Naive thymus-derived CD8-positive, alpha-beta T cell (primary cell): ENCODE results near the gene OTOGL. TPM values are rescaled to one million over a fixed set of nuclear protein-coding genes. Genes with fewer than 3 reads are reported as not detected.
"Not testable (repeated sequence)": the region's sequence is repeated elsewhere in the genome, so short reads cannot be mapped to it uniquely, and the experiment has no call there.

Experiments
- ATAC-seq, 2 donors: fragments of 150-1000 bp; cut with Tn5 transposase in 1 of 2; sonication (Bioruptor Pico), chemical (Tn5 transposase) in 1 of 2; 1 replicate in 1 of 2; 2 replicates in 1 of 2; pipeline ENCODE4 v1.10.0; 2021; ENCODE audit warnings: mild to moderate bottlenecking in 2 of 2, moderate library complexity in 2 of 2
- POLR2A ChIA-PET: fragments of 350-600 bp; sonication (Branson Sonifier 250); formaldehyde crosslinking; loops from one replicate; lab custom pipeline; 2021; ENCODE audit warnings: antibody characterized with exemption; lab: Charles Lee
- DNase-seq, 10 donors: peaks; one replicate each; pipeline versions ENCODE4 v3.0.0 to v3.0.0-alpha.2; 2020 to 2022
- H3K27ac Mint-ChIP-seq, 10 donors: one replicate each; pipeline ENCODE4 v1.8.0; 2020 to 2022; ENCODE audit warnings: mild to moderate bottlenecking in 10 of 10, mixed read lengths in 10 of 10, moderate library complexity in 4 of 10, inconsistent platforms in 1 of 10
- H3K27me3 Mint-ChIP-seq, 5 donors: one replicate each; pipeline ENCODE4 v1.8.0; 2021 to 2022; ENCODE audit warnings: mixed read lengths in 5 of 5
- H3K36me3 Mint-ChIP-seq, 3 donors: one replicate each; pipeline ENCODE4 v1.8.0; 2020 to 2022; ENCODE audit warnings: mixed read lengths in 3 of 3, mild to moderate bottlenecking in 2 of 3, inconsistent platforms in 1 of 3
- H3K4me1 Mint-ChIP-seq, 4 donors: one replicate each; pipeline ENCODE4 v1.8.0; 2021 to 2022; ENCODE audit warnings: mixed read lengths in 4 of 4
- H3K4me3 Mint-ChIP-seq, 10 donors: one replicate each; pipeline ENCODE4 v1.8.0; 2020 to 2022; ENCODE audit warnings: mild to moderate bottlenecking in 10 of 10, mixed read lengths in 10 of 10, moderate library complexity in 6 of 10, inconsistent platforms in 1 of 10
- H3K9me3 Mint-ChIP-seq, 9 donors: one replicate each; pipeline ENCODE4 v1.8.0; 2020 to 2022; ENCODE audit warnings: mixed read lengths in 9 of 9, mild to moderate bottlenecking in 3 of 9, inconsistent platforms in 1 of 9, moderate library complexity in 1 of 9
- polyA plus RNA-seq, 3 donors: library from polyadenylated mRNA; unstranded; fragments of 300-500 nt; fragmentation: Illumina TruSeq; gene quantifications; one replicate each; pipeline ENCODE4 v1.2.3, GENCODE V29; 2021
- total RNA-seq, 8 experiments: library from RNA in 2 of 8; stranded (reverse) in 2 of 8; gene quantifications; one replicate each; pipeline ENCODE4 v1.2.3 and lab custom pipeline; 2021 to 2026

Gene OTOGL
- total and polyA plus RNA-seq, 5 experiments from 2014 or later: not detected

DNA sequence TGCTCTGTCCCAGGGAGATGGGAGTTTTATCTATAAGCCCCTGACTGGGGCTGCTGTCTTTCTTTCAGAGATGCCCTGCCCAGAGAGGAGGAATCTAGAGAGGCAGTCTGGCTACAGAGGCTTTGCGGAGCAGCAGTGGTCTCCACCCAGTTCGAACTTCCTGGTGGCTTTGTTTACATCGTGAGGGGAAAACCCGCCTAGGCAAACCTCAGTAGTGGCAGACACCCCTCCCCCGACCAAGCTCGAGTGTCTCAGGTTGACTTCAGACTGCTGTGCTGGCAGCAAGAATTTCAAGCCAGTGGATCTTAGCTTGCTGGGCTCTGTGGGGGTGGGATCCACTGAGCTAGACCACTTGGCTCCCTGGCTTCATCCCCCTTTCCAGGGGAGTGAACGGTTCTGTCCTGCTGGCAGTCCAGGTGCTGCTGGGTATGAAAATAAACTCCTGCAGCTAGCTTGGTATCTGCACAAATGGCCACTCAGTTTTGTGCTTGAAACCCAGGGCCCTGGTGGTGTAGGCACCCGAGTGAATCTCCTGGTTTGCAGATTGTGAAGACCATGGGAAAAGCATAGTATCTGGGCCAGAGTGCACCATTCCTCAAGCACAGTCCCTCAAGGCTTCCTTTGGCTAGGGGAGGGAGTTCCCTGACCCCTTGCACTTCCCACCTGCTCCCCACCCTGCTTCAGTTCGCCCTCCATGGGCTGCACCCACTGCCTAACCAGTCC, 15.3 kb upstream of the OTOGL start:
- H3K4me1 Mint-ChIP-seq: peaks cover 10 to 25% (median 22%) of the 10 kb centered on the region in 4 donors
- POLR2A ChIA-PET: interaction anchor here (0.6 to 1.4 kb wide), 2 partner anchors 29 to 150 kb away, joined by 3 to 5 read pairs; partner anchors contain the start of gene PPP1R12A
- ATAC-seq (peak; percentile 99 to 100), DNase-seq (peak; percentile 10 to 81 (median 48))
- peaks cover 0 to 65% (median 31%) of the 10 kb centered on the region in 9 donors for H3K9me3 Mint-ChIP-seq
- not testable (repeated sequence) for H3K27me3 Mint-ChIP-seq
- peak overlapping the region; percentile 22 to 68 (median 62) for H3K4me3 Mint-ChIP-seq
- peaks cover 0 to 45% (median 23%) of the 10 kb centered on the region in 3 donors for H3K36me3 Mint-ChIP-seq
- H3K27ac Mint-ChIP-seq: peak overlapping the region; percentile 61 to 89 (median 84)

DNA sequence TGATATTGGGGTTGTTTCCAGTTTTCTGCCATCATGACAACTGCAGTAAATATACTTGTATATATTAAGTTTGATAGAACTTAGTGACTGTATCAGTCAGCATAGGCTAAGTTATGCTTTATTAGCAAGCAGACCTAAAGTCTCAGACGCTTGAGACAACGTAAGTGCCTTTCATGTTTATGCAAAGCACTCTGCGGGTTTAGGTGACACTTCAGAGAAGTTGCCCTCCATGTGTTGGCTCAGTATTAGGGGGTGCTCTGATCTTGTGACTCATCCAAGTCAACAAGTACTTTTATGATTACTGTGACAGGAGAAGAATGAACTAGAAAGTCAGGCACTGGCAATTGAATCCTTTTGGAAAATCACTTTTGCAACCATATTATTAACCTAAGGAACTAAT, 13.3 kb upstream of the OTOGL start:
- Mint-ChIP-seq H3K9me3 (peaks cover 0 to 52% (median 28%) of the 10 kb centered on the region in 9 donors), H3K27ac (no peak overlapping the region), H3K4me1 (peaks cover 10 to 25% (median 22%) of the 10 kb centered on the region in 4 donors), H3K4me3 (no peak overlapping the region), H3K27me3 (no peaks in the 10 kb centered on the region), H3K36me3 (peaks cover 0 to 35% (median 15%) of the 10 kb centered on the region in 3 donors)
- no peak for DNase-seq
- ATAC-seq: no peak
- POLR2A ChIA-PET: no interaction called here

- Mint-ChIP-seq H3K4me3 (no peak overlapping the region), H3K4me1 (peaks cover 10 to 22% (median 20%) of the 10 kb centered on the region in 4 donors), H3K36me3 (peaks cover 0 to 27% (median 3%) of the 10 kb centered on the region in 3 donors), H3K27me3 (no peaks in the 10 kb centered on the region), H3K9me3 (peaks cover 0 to 42% (median 18%) of the 10 kb centered on the region in 9 donors), H3K27ac (no peak overlapping the region)
- POLR2A ChIA-PET: no interaction called here
- no peak for DNase-seq
- no peak for ATAC-seq
These were observed 11.7 kb upstream of the OTOGL start for GRCh38 chr12:80087486-80088213.

GRCh38 chr12:80100591-80100990, 1.3 kb downstream of the OTOGL start:
- POLR2A ChIA-PET: no interaction called here
- Mint-ChIP-seq H3K27me3 (peaks cover 0 to 1% (median 0%) of the 10 kb centered on the region in 5 donors), H3K36me3 (no peaks in the 10 kb centered on the region), H3K4me3 (no peak overlapping the region), H3K27ac (no peak overlapping the region), H3K4me1 (peaks cover 0 to 4% (median 1%) of the 10 kb centered on the region in 4 donors), H3K9me3 (peaks cover 0 to 3% (median 0%) of the 10 kb centered on the region in 9 donors)
- ATAC-seq: no peak
- no peak for DNase-seq

DNA sequence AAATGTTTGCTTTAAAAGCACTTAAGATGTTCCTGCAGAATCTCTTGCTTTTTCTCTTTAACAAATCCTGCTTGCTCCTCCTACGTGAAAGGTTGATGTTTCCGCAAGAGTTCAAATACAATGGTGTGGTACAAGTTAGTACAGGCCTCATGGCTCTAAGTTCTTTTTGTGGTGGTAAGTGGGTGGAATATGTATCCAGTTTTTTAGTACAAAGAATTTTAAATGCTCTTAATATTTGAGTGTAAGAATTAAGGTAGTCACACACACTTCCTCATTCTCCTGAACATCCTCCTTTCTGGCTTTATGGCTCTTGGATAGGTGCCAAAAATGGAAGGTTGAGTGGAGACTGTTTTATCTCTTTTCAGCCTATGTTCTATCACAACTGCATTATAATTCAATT, 1.8 kb downstream of the OTOGL start:
- Mint-ChIP-seq H3K4me1 (peaks cover 0 to 2% (median under 1%) of the 10 kb centered on the region in 4 donors), H3K27me3 (peaks cover 0 to 1% (median 0%) of the 10 kb centered on the region in 5 donors), H3K9me3 (peaks cover 0 to 3% (median 0%) of the 10 kb centered on the region in 9 donors), H3K27ac (no peak overlapping the region), H3K36me3 (no peaks in the 10 kb centered on the region), H3K4me3 (no peak overlapping the region)
- no peak for DNase-seq
- no peak for ATAC-seq
- POLR2A ChIA-PET: no interaction called here

GRCh38 chr12:80107221-80107620, 7.9 kb downstream of the OTOGL start:
- H3K9me3 Mint-ChIP-seq: peaks cover 0 to 3% (median 0%) of the 10 kb centered on the region in 9 donors
- no peaks in the 10 kb centered on the region for H3K36me3 Mint-ChIP-seq
- peaks cover 0 to 1% (median 0%) of the 10 kb centered on the region in 5 donors for H3K27me3 Mint-ChIP-seq
- POLR2A ChIA-PET: no interaction called here
- H3K4me1 Mint-ChIP-seq: no peaks in the 10 kb centered on the region
- ATAC-seq (no peak), DNase-seq (no peak)
- no peak overlapping the region for H3K27ac Mint-ChIP-seq
- no peak overlapping the region for H3K4me3 Mint-ChIP-seq

DNA sequence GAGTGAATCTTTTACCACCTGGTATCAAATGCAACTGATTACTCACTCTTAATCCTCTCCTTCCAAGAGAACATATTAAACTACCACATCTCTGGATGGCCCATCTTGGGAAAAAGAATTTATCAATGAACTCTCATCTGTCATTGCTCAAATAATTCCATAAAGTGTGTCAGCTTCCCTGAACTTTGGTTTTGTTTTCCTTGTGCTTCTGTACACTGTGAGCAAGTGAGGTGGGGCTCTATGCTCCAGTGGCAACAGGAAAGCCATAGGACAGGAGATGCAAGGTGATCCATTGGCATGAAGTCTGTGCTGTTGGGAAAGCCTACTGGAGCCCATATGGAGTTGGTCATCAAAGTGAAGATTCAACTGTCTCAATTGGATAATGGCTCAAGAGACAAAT, 17.4 kb downstream of the OTOGL start:
- Mint-ChIP-seq H3K4me1 (peaks cover 0 to 2% (median 0%) of the 10 kb centered on the region in 4 donors), H3K27ac (no peak overlapping the region), H3K36me3 (peaks cover 3 to 19% (median 8%) of the 10 kb centered on the region in 3 donors), H3K27me3 (peaks cover 0 to 9% (median 0%) of the 10 kb centered on the region in 5 donors), H3K9me3 (peaks cover 0 to 29% (median 17%) of the 10 kb centered on the region in 9 donors), H3K4me3 (no peak overlapping the region)
- POLR2A ChIA-PET: no interaction called here
- ATAC-seq: no peak
- no peak for DNase-seq

DNA sequence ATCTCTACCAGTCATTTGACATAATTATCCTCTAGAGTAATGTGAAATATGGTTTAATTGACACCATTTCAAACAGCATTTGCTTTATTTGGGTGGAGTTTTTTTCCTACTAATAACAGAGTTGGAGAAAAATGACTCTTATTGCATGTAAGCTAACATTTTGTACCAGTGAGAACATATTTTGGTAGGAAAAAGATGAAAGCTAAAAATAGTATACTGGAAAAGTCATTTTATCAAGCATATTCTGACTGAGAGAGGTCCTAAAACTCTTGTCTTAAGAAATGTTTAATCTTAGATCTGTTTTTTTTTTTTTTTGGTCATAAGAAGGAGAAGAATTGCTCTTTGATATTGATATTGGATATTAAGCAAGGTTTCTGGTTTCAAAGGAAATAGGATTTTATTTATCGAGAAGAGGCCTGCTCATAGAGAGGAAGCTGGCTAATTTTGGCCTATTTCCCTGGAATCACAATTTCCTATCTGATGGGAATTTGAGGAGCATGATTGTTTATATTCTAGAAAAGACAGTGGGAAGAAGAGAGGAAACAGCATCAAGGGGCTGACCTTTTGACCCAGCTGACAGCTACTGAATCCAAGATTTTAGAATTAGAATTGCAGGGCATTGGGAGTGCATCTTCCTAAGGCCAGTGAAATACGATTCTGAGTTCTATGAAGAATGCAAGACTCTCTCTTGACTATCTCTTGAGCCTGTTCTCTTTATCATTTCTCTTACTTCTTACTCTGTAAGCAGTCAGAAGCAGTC, 19.4 kb downstream of the OTOGL start:
- ATAC-seq (no peak), DNase-seq (no peak)
- POLR2A ChIA-PET: no interaction called here
- H3K27me3 Mint-ChIP-seq: peaks cover 0 to 9% (median 0%) of the 10 kb centered on the region in 5 donors
- H3K27ac Mint-ChIP-seq: no peak overlapping the region
- H3K4me3 Mint-ChIP-seq: no peak overlapping the region
- H3K4me1 Mint-ChIP-seq: peaks cover 0 to 2% (median 0%) of the 10 kb centered on the region in 4 donors
- H3K9me3 Mint-ChIP-seq: peaks cover 0 to 19% (median 8%) of the 10 kb centered on the region in 9 donors
- peaks cover 2 to 9% (median 3%) of the 10 kb centered on the region in 3 donors for H3K36me3 Mint-ChIP-seq

DNA sequence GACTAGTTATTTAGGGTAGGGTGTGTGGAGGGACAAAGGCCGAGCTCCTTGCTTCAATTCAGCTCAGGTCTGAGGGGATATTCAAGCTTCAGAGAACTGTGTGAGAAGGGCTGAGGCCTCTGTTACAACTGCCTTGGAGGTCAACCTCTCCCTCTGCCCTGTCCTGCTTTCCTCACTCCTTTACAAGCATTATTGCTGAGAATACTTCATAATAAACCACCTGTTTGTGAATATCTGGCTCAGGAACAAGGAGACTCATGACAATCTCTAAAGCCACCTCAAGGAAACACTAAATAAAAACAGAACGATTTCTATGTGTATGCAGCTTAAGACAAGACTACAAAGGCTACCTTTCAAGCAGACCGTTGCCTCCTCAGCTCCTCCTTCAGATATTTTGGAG, 21.7 kb downstream of the OTOGL start:
- no peak overlapping the region for H3K27ac Mint-ChIP-seq
- no peaks in the 10 kb centered on the region for H3K36me3 Mint-ChIP-seq
- H3K4me1 Mint-ChIP-seq: peaks cover 0 to 2% (median 0%) of the 10 kb centered on the region in 4 donors
- no peak overlapping the region for H3K4me3 Mint-ChIP-seq
- peaks cover 0 to 4% (median 0%) of the 10 kb centered on the region in 9 donors for H3K9me3 Mint-ChIP-seq
- ATAC-seq: no peak
- POLR2A ChIA-PET: no interaction called here
- no peak for DNase-seq
- H3K27me3 Mint-ChIP-seq: peaks cover 0 to 9% (median 0%) of the 10 kb centered on the region in 5 donors

DNA sequence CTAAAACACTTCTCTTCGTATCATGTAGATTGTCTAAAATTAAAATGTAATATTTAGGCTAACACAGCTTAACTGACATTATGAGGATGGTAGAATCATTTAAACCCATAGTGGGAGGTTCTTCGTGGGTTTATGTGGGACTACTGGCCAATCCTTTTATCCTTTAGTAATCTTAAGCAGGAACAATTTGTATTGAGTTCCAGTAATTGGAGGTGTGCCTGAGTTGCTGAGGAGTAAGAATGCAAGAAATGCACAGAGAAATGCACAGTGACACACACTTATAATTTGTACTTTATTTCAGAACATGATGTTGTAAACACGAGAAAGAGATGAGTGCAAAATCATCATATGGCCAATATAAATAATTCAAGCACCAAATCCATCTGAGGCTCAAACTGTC, 22.3 kb downstream of the OTOGL start:
- DNase-seq (no peak), ATAC-seq (no peak)
- POLR2A ChIA-PET: no interaction called here
- no peak overlapping the region for H3K4me3 Mint-ChIP-seq
- peaks cover 0 to 2% (median 0%) of the 10 kb centered on the region in 4 donors for H3K4me1 Mint-ChIP-seq
- H3K27ac Mint-ChIP-seq: no peak overlapping the region
- H3K9me3 Mint-ChIP-seq: peaks cover 0 to 2% (median 0%) of the 10 kb centered on the region in 9 donors
- H3K27me3 Mint-ChIP-seq: peaks cover 0 to 9% (median 0%) of the 10 kb centered on the region in 5 donors
- no peaks in the 10 kb centered on the region for H3K36me3 Mint-ChIP-seq

- Mint-ChIP-seq H3K36me3 (peaks cover 0 to 13% (median 8%) of the 10 kb centered on the region in 3 donors), H3K27ac (no peak overlapping the region), H3K4me3 (no peak overlapping the region), H3K9me3 (peaks cover 0 to 17% (median 7%) of the 10 kb centered on the region in 9 donors), H3K4me1 (no peaks in the 10 kb centered on the region), H3K27me3 (peaks cover 0 to 5% (median 1%) of the 10 kb centered on the region in 5 donors)
- ATAC-seq (no peak), DNase-seq (no peak)
- POLR2A ChIA-PET: no interaction called here
These were observed 30.7 kb downstream of the OTOGL start for GRCh38 chr12:80129895-80130530.

GRCh38 chr12:80135624-80136023, 36.3 kb downstream of the OTOGL start:
- POLR2A ChIA-PET: no interaction called here
- ATAC-seq: no peak
- Mint-ChIP-seq H3K36me3 (no peaks in the 10 kb centered on the region), H3K9me3 (peaks cover 0 to 2% (median 0%) of the 10 kb centered on the region in 9 donors), H3K27me3 (peaks cover 1 to 10% (median 6%) of the 10 kb centered on the region in 5 donors), H3K4me1 (no peaks in the 10 kb centered on the region), H3K4me3 (no peak overlapping the region), H3K27ac (no peak overlapping the region)
- DNase-seq: no peak
